ENCODE measurements around the gene PIK3R4. TPM values are rescaled to one million over a fixed set of nuclear protein-coding genes. Genes with fewer than 3 reads are reported as not detected.

Gene PIK3R4
- total RNA-seq, 4 donors from 2014 or later, result 30.4 to 37.9 (median 33.5) TPM

GRCh38 chr3:130743354-130743753, 3.3 kb downstream of the PIK3R4 start:
- Histone ChIP-seq H3K27me3 (no peaks in the 10 kb centered on the region), H3K4me3 (no peak overlapping the region), H3K4me1 (peaks cover 0 to 65% (median 11%) of the 10 kb centered on the region in 4 donors), H3K9me3 (no peaks in the 10 kb centered on the region), H3K27ac (no peak overlapping the region), H3K36me3 (peaks cover 0 to 49% (median 0%) of the 10 kb centered on the region in 3 donors)
- 90 to 93% methylated on average over 2 of the region's 2 CpGs for WGBS, 2 donors
- TF ChIP-seq EP300 (IDR thresholded peaks at IDR 0.05) (no peak), POLR2A (IDR thresholded peaks at IDR 0.05) (no peak), CTCF (IDR thresholded peaks at IDR 0.05) (no peak)
- DNase-seq (ENCODE audit: low spot score in 2 of 2), result no peak

- Histone ChIP-seq H3K9me3 (no peaks in the 10 kb centered on the region), H3K36me3 (peaks cover 0 to 54% (median 0%) of the 10 kb centered on the region in 3 donors), H3K4me3 (no peak overlapping the region), H3K27me3 (no peaks in the 10 kb centered on the region), H3K4me1 (peaks cover 0 to 60% (median 11%) of the 10 kb centered on the region in 4 donors), H3K27ac (no peak overlapping the region)
- WGBS, 2 donors, result 86 to 90% methylated on average over 6 of the region's 6 CpGs
- TF ChIP-seq EP300 (IDR thresholded peaks at IDR 0.05) (no peak), POLR2A (IDR thresholded peaks at IDR 0.05) (no peak), CTCF (IDR thresholded peaks at IDR 0.05) (no peak)
- DNase-seq (ENCODE audit: low spot score in 2 of 2), result no peak
Measured at GRCh38 chr3:130741946-130742610, 4.6 kb downstream of the PIK3R4 start.

GRCh38 chr3:130739848-130740247, 6.8 kb downstream of the PIK3R4 start:
- Histone ChIP-seq H3K4me3 (no peak overlapping the region), H3K9me3 (no peaks in the 10 kb centered on the region), H3K27ac (no peak overlapping the region), H3K4me1 (peaks cover 0 to 48% (median 7%) of the 10 kb centered on the region in 4 donors), H3K27me3 (no peaks in the 10 kb centered on the region), H3K36me3 (peaks cover 0 to 68% (median 0%) of the 10 kb centered on the region in 3 donors)
- DNase-seq (ENCODE audit: low spot score in 2 of 2), result no peak
- no peak for TF ChIP-seq CTCF (IDR thresholded peaks at IDR 0.05)
- TF ChIP-seq POLR2A (IDR thresholded peaks at IDR 0.05), result no peak
- no peak for TF ChIP-seq EP300 (IDR thresholded peaks at IDR 0.05)

GRCh38 chr3:130738241-130738640, 8.4 kb downstream of the PIK3R4 start:
- TF ChIP-seq POLR2A (IDR thresholded peaks at IDR 0.05), result no peak
- TF ChIP-seq CTCF (IDR thresholded peaks at IDR 0.05), result no peak
- TF ChIP-seq EP300 (IDR thresholded peaks at IDR 0.05), result no peak
- Histone ChIP-seq H3K36me3 (peaks cover 0 to 71% (median 0%) of the 10 kb centered on the region in 3 donors), H3K27ac (no peak overlapping the region), H3K9me3 (no peaks in the 10 kb centered on the region), H3K4me1 (peaks cover 0 to 32% (median under 1%) of the 10 kb centered on the region in 4 donors), H3K27me3 (no peaks in the 10 kb centered on the region), H3K4me3 (no peak overlapping the region)
- 93 to 95% methylated on average over 4 of the region's 4 CpGs for WGBS, 2 donors
- DNase-seq (ENCODE audit: low spot score in 2 of 2), result no peak

- peaks cover 0 to 72% (median 0%) of the 10 kb centered on the region in 3 donors for H3K36me3 ChIP-seq
- peaks cover 0 to 26% (median 0%) of the 10 kb centered on the region in 4 donors for H3K4me1 ChIP-seq
- 84 to 92% methylated on average over 2 of the region's 2 CpGs for WGBS, 2 donors
- no peak overlapping the region for H3K27ac ChIP-seq
- no peak for DNase-seq (ENCODE audit: low spot score in 2 of 2)
- H3K9me3 ChIP-seq, result no peaks in the 10 kb centered on the region
- TF ChIP-seq EP300 (IDR thresholded peaks at IDR 0.05), result no peak
- TF ChIP-seq CTCF (IDR thresholded peaks at IDR 0.05), result no peak
- no peak for TF ChIP-seq POLR2A (IDR thresholded peaks at IDR 0.05)
- no peak overlapping the region for H3K4me3 ChIP-seq
- no peaks in the 10 kb centered on the region for H3K27me3 ChIP-seq
Measured at GRCh38 chr3:130737622-130738021, 9.0 kb downstream of the PIK3R4 start.
